ENCODE results near the gene S100A7A. TPM values are rescaled to one million over a fixed set of nuclear protein-coding genes. Genes with fewer than 3 reads are reported as not detected.
A peak's percentile ranks its signal among the peaks of the same experiment; 100 is the strongest.
"Not testable (repeated sequence)": the region's sequence is repeated elsewhere in the genome, so short reads cannot be mapped to it uniquely, and the experiment has no call there.

The S100A7A gene
- total RNA-seq, 1 donor from 2014 or later = not detected

- Mint-ChIP-seq H3K4me1 (ENCODE audit: low read depth) (no peaks in the 10 kb centered on the region), H3K36me3 (ENCODE audit: low read depth) (no peaks in the 10 kb centered on the region), H3K27ac (no peak overlapping the region), H3K27me3 (ENCODE audit: insufficient read depth) (peaks cover 16% of the 10 kb centered on the region), H3K4me3 (no peak overlapping the region), H3K9me3 (no peaks in the 10 kb centered on the region)
- DNase-seq (ENCODE audit: low spot score) = no peak
- intact Hi-C loops (cut with micrococcal nuclease) = no loop called here
These were observed 18.2 kb upstream of the S100A7A start for GRCh38 chr1:153397924-153398651.

GRCh38 chr1:153399401-153400055 lies 16.8 kb upstream of the S100A7A start:
- no peaks in the 10 kb centered on the region for H3K4me1 Mint-ChIP-seq (ENCODE audit: low read depth)
- no peak overlapping the region for H3K4me3 Mint-ChIP-seq
- no peak overlapping the region for H3K27ac Mint-ChIP-seq
- H3K36me3 Mint-ChIP-seq (ENCODE audit: low read depth) = no peaks in the 10 kb centered on the region
- H3K9me3 Mint-ChIP-seq = peaks cover under 1% of the 10 kb centered on the region
- no peak for DNase-seq (ENCODE audit: low spot score)
- intact Hi-C loops (cut with micrococcal nuclease) = no loop called here
- H3K27me3 Mint-ChIP-seq (ENCODE audit: insufficient read depth) = peaks cover 16% of the 10 kb centered on the region

- Mint-ChIP-seq H3K4me3 (no peak overlapping the region), H3K9me3 (peaks cover 3% of the 10 kb centered on the region), H3K4me1 (ENCODE audit: low read depth) (no peaks in the 10 kb centered on the region), H3K27me3 (ENCODE audit: insufficient read depth) (peaks cover 14% of the 10 kb centered on the region), H3K36me3 (ENCODE audit: low read depth) (no peaks in the 10 kb centered on the region), H3K27ac (no peak overlapping the region)
- intact Hi-C loops (cut with micrococcal nuclease) = no loop called here
- no peak for DNase-seq (ENCODE audit: low spot score)
These were observed 16.1 kb upstream of the S100A7A start for GRCh38 chr1:153400244-153400643.

GRCh38 chr1:153401461-153401860 lies 14.9 kb upstream of the S100A7A start:
- H3K27me3 Mint-ChIP-seq (ENCODE audit: insufficient read depth) = peaks cover 14% of the 10 kb centered on the region
- H3K36me3 Mint-ChIP-seq (ENCODE audit: low read depth) = no peaks in the 10 kb centered on the region
- H3K27ac Mint-ChIP-seq = no peak overlapping the region
- H3K9me3 Mint-ChIP-seq = peaks cover 3% of the 10 kb centered on the region
- no peak overlapping the region for H3K4me3 Mint-ChIP-seq
- intact Hi-C loops (cut with micrococcal nuclease) = no loop called here
- DNase-seq (ENCODE audit: low spot score) = no peak
- H3K4me1 Mint-ChIP-seq (ENCODE audit: low read depth) = no peaks in the 10 kb centered on the region

GRCh38 chr1:153402226-153402625 lies 14.1 kb upstream of the S100A7A start:
- no peak overlapping the region for H3K27ac Mint-ChIP-seq
- no peak for DNase-seq (ENCODE audit: low spot score)
- intact Hi-C loops (cut with micrococcal nuclease) = no loop called here
- no peak overlapping the region for H3K4me3 Mint-ChIP-seq
- no peaks in the 10 kb centered on the region for H3K36me3 Mint-ChIP-seq (ENCODE audit: low read depth)
- peaks cover 3% of the 10 kb centered on the region for H3K9me3 Mint-ChIP-seq
- H3K4me1 Mint-ChIP-seq (ENCODE audit: low read depth) = no peaks in the 10 kb centered on the region
- H3K27me3 Mint-ChIP-seq (ENCODE audit: insufficient read depth) = peaks cover 16% of the 10 kb centered on the region

- no peak overlapping the region for H3K27ac Mint-ChIP-seq
- DNase-seq (ENCODE audit: low spot score) = no peak
- peaks cover 3% of the 10 kb centered on the region for H3K9me3 Mint-ChIP-seq
- H3K4me1 Mint-ChIP-seq (ENCODE audit: low read depth) = no peaks in the 10 kb centered on the region
- intact Hi-C loops (cut with micrococcal nuclease) = loop anchor here (1.0 kb wide), 1 partner anchor 51 kb away; no protein-coding TSS in a partner anchor
- no peaks in the 10 kb centered on the region for H3K36me3 Mint-ChIP-seq (ENCODE audit: low read depth)
- no peak overlapping the region for H3K4me3 Mint-ChIP-seq
- H3K27me3 Mint-ChIP-seq (ENCODE audit: insufficient read depth) = peaks cover 19% of the 10 kb centered on the region
These were observed 12.8 kb upstream of the S100A7A start for GRCh38 chr1:153403421-153404085.

GRCh38 chr1:153404086-153404635 lies 12.2 kb upstream of the S100A7A start:
- Mint-ChIP-seq H3K4me1 (ENCODE audit: low read depth) (no peaks in the 10 kb centered on the region), H3K4me3 (no peak overlapping the region), H3K27ac (no peak overlapping the region), H3K36me3 (ENCODE audit: low read depth) (no peaks in the 10 kb centered on the region), H3K9me3 (peaks cover 3% of the 10 kb centered on the region), H3K27me3 (ENCODE audit: insufficient read depth) (peaks cover 21% of the 10 kb centered on the region)
- intact Hi-C loops (cut with micrococcal nuclease) = loop anchor here (1.0 kb wide), 1 partner anchor 52 kb away; no protein-coding TSS in a partner anchor
- DNase-seq (ENCODE audit: low spot score) = no peak

GRCh38 chr1:153404768-153405167 lies 11.6 kb upstream of the S100A7A start:
- no peak overlapping the region for H3K27ac Mint-ChIP-seq
- no peaks in the 10 kb centered on the region for H3K36me3 Mint-ChIP-seq (ENCODE audit: low read depth)
- H3K9me3 Mint-ChIP-seq = peaks cover 3% of the 10 kb centered on the region
- intact Hi-C loops (cut with micrococcal nuclease) = loop anchor here (1.0 kb wide), 1 partner anchor 52 kb away; no protein-coding TSS in a partner anchor
- H3K4me1 Mint-ChIP-seq (ENCODE audit: low read depth) = no peaks in the 10 kb centered on the region
- DNase-seq (ENCODE audit: low spot score) = peak; percentile 33
- H3K27me3 Mint-ChIP-seq (ENCODE audit: insufficient read depth) = peaks cover 25% of the 10 kb centered on the region
- no peak overlapping the region for H3K4me3 Mint-ChIP-seq

- peaks cover 28% of the 10 kb centered on the region for H3K27me3 Mint-ChIP-seq (ENCODE audit: insufficient read depth)
- H3K4me3 Mint-ChIP-seq; H3K36me3 Mint-ChIP-seq (ENCODE audit: low read depth); H3K27ac Mint-ChIP-seq; intact Hi-C loops (cut with micrococcal nuclease); DNase-seq (ENCODE audit: low spot score); H3K9me3 Mint-ChIP-seq; H3K4me1 Mint-ChIP-seq (ENCODE audit: low read depth): not testable (repeated sequence)
These were observed 10.3 kb upstream of the S100A7A start for GRCh38 chr1:153405825-153406599.

- H3K9me3 Mint-ChIP-seq; H3K4me3 Mint-ChIP-seq; intact Hi-C loops (cut with micrococcal nuclease); H3K36me3 Mint-ChIP-seq (ENCODE audit: low read depth); DNase-seq (ENCODE audit: low spot score); H3K27ac Mint-ChIP-seq; H3K4me1 Mint-ChIP-seq (ENCODE audit: low read depth): not testable (repeated sequence)
- peaks cover 26% of the 10 kb centered on the region for H3K27me3 Mint-ChIP-seq (ENCODE audit: insufficient read depth)
These were observed 9.0 kb upstream of the S100A7A start for GRCh38 chr1:153407274-153407673.

- DNase-seq (ENCODE audit: low spot score); H3K36me3 Mint-ChIP-seq (ENCODE audit: low read depth); H3K27ac Mint-ChIP-seq; H3K4me1 Mint-ChIP-seq (ENCODE audit: low read depth); H3K4me3 Mint-ChIP-seq; intact Hi-C loops (cut with micrococcal nuclease); H3K9me3 Mint-ChIP-seq: not testable (repeated sequence)
- H3K27me3 Mint-ChIP-seq (ENCODE audit: insufficient read depth) = peaks cover 14% of the 10 kb centered on the region
These were observed 2.4 kb upstream of the S100A7A start for GRCh38 chr1:153413961-153414360.

- intact Hi-C loops (cut with micrococcal nuclease) = no loop called here
- Mint-ChIP-seq H3K9me3 (no peaks in the 10 kb centered on the region), H3K4me1 (ENCODE audit: low read depth) (no peaks in the 10 kb centered on the region), H3K36me3 (ENCODE audit: low read depth) (no peaks in the 10 kb centered on the region), H3K27me3 (ENCODE audit: insufficient read depth) (peaks cover 2% of the 10 kb centered on the region), H3K4me3 (no peak overlapping the region), H3K27ac (no peak overlapping the region)
- DNase-seq (ENCODE audit: low spot score) = no peak
These were observed 992 bp downstream of the S100A7A start for GRCh38 chr1:153417136-153417888.

Measured in activated T-helper 1 cell treated with anti-CD3 and anti-CD28 coated beads, Interleukin-12 subunit alpha, Interleukin-12 subunit beta, Interleukin-2, Interleukin-4 antibody, amounts not matched to agents 30 ng/mL and 10 ng/mL and 1 ng/mL, durations not matched to agents 14 hours and 24 hours and 36 hours (primary cell).